ENCODE results near the gene CHMP1B.

DNA sequence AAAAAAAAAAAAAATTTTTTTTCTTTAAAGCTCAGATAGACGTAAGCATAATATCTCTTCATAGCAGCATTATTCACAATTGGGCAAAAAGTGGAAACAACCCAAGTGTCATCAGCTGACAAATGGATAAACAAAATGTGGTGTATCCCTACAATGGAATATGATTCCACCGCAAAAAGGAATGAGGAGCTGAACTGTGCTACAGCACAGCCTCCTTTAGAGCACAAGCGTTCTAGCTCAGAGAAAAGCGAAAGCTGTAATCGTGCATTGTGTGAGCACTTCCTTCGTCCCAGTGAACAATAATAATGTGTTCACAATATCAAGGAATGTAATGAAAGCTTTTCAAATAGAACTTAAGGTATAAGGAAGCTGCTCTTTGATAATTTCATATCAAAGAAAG is 11.7 kb upstream of the CHMP1B start:
- TF ChIP-seq, protein P1, sequence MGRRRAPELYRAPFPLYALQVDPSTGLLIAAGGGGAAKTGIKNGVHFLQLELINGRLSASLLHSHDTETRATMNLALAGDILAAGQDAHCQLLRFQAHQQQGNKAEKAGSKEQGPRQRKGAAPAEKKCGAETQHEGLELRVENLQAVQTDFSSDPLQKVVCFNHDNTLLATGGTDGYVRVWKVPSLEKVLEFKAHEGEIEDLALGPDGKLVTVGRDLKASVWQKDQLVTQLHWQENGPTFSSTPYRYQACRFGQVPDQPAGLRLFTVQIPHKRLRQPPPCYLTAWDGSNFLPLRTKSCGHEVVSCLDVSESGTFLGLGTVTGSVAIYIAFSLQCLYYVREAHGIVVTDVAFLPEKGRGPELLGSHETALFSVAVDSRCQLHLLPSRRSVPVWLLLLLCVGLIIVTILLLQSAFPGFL (CRISPR knock-in tag; IDR thresholded peaks at IDR 0.05) = no peak
- TF ChIP-seq PHF8 (IDR thresholded peaks at IDR 0.05; ENCODE audit: borderline replicate concordance, low read length) (no peak), EZH2 (IDR thresholded peaks at IDR 0.05; ENCODE audit: borderline replicate concordance, low read depth, low read length) (no peak)
